HEK293 (cell line): ENCODE measurements around the gene TMEM212.

Experiments
- CTCF ChIA-PET: fragments of 350-600 bp; formaldehyde crosslinking; extraction: SDS; loops from one replicate; lab custom pipeline; 2021; ENCODE audit warnings: antibody characterized with exemption; lab: Yijun Ruan, JAX
- POLR2A ChIA-PET: fragments of 300-600 bp; formaldehyde crosslinking; extraction: SDS; loops from one replicate; lab custom pipeline; 2020; ENCODE audit warnings: antibody characterized with exemption, inconsistent platforms; lab: Yijun Ruan, JAX
- H3K27ac ChIP-seq: fragments of 200-500 bp; sonication (Bioruptor generic); 2 replicates; pipeline ENCODE4 v1.5.1; 2014; ENCODE audit warnings: low read depth, low read length, control low read depth, inconsistent platforms; ENCODE audit errors: extremely low read depth
- H3K36me3 ChIP-seq, 2 experiments: fragments of 200-500 bp in 1 of 2; sonication (Bioruptor generic) in 1 of 2; 1 replicate in 1 of 2; 2 replicates in 1 of 2; pipeline ENCODE4 v1.5.1; 2014 to 2017; ENCODE audit warnings: inconsistent platforms in 2 of 2, low read length in 2 of 2; ENCODE audit not compliant: control insufficient read depth in 2 of 2, insufficient read depth in 1 of 2
- H3K4me1 ChIP-seq: fragments of 200-500 bp; sonication (Bioruptor generic); 2 replicates; pipeline ENCODE4 v1.5.1; 2014; ENCODE audit warnings: mild to moderate bottlenecking, low read length, inconsistent platforms; ENCODE audit not compliant: control insufficient read depth, insufficient read depth
- H3K4me3 ChIP-seq: 2 replicates; pipeline ENCODE4 v1.5.1; 2011; ENCODE audit warnings: low read depth, mild to moderate bottlenecking, control low read depth, low read length, moderate library complexity
- H3K9me3 ChIP-seq: fragments of 200-500 bp; sonication (Bioruptor generic); 2 replicates; pipeline ENCODE4 v1.5.1; 2014; ENCODE audit warnings: low read depth, low read length, inconsistent platforms; ENCODE audit not compliant: control insufficient read depth, insufficient read depth
- SALL2 ChIP-seq: fragments of 450-650 bp; formaldehyde crosslinking; IDR thresholded peaks from 2 replicates; pipeline ENCODE4 v1.5.0; 2017; ENCODE audit warnings: missing biosample characterization, mild to moderate bottlenecking, missing genetic modification characterization, borderline replicate concordance
- TRIM28 ChIP-seq: IDR thresholded peaks from 2 replicates; pipeline ENCODE4 v1.6.1; 2011; ENCODE audit warnings: low read length, control low read depth, borderline replicate concordance
- ZEB2 ChIP-seq: fragments of 450-650 bp; formaldehyde crosslinking; IDR thresholded peaks from 2 replicates; pipeline ENCODE4 v1.5.1; 2016; ENCODE audit warnings: missing biosample characterization, missing genetic modification characterization
- ZNF138 ChIP-seq: fragments of 450-650 bp; formaldehyde crosslinking; IDR thresholded peaks from 2 replicates; pipeline ENCODE4 v1.5.1; 2016; ENCODE audit warnings: missing biosample characterization, missing genetic modification characterization, borderline replicate concordance
- ZNF169 ChIP-seq: fragments of 450-650 bp; formaldehyde crosslinking; IDR thresholded peaks from 2 replicates; pipeline ENCODE4 v1.5.1; 2016; ENCODE audit warnings: missing biosample characterization, missing genetic modification characterization
- ZNF266 ChIP-seq: fragments of 450-650 bp; formaldehyde crosslinking; IDR thresholded peaks from 2 replicates; pipeline ENCODE4 v1.5.1; 2016; ENCODE audit warnings: missing biosample characterization, missing genetic modification characterization, low read depth
- ZNF549 ChIP-seq: fragments of 450-650 bp; IDR thresholded peaks from 2 replicates; pipeline ENCODE4 v1.5.1; 2018; ENCODE audit warnings: missing biosample characterization, missing genetic modification characterization, mild to moderate bottlenecking, inconsistent platforms, moderate library complexity
- ZNF621 ChIP-seq: fragments of 450-650 bp; formaldehyde crosslinking; IDR thresholded peaks from 2 replicates; pipeline ENCODE4 v1.5.1; 2017; ENCODE audit warnings: missing biosample characterization, missing genetic modification characterization
- ZNF654 ChIP-seq: fragments of 450-650 bp; formaldehyde crosslinking; IDR thresholded peaks from 2 replicates; pipeline ENCODE4 v1.5.1; 2016; ENCODE audit warnings: low read depth, missing biosample characterization, missing genetic modification characterization
- TF ChIP-seq, protein P1 (sequence below): fragments of 450-650 bp; formaldehyde crosslinking; IDR thresholded peaks from 2 replicates; pipeline ENCODE4 v1.5.1; 2016; ENCODE audit warnings: missing biosample characterization, missing genetic modification characterization
- TF ChIP-seq, protein P2 (sequence below): fragments of 450-650 bp; IDR thresholded peaks from 2 replicates; pipeline ENCODE4 v1.5.1; 2018; ENCODE audit warnings: missing biosample characterization, mild to moderate bottlenecking, missing genetic modification characterization
- TF ChIP-seq, protein P3 (sequence below): fragments of 450-650 bp; formaldehyde crosslinking; IDR thresholded peaks from 2 replicates; pipeline ENCODE4 v1.5.1; 2017; ENCODE audit warnings: missing biosample characterization, missing genetic modification characterization

Gene TMEM212

DNA sequence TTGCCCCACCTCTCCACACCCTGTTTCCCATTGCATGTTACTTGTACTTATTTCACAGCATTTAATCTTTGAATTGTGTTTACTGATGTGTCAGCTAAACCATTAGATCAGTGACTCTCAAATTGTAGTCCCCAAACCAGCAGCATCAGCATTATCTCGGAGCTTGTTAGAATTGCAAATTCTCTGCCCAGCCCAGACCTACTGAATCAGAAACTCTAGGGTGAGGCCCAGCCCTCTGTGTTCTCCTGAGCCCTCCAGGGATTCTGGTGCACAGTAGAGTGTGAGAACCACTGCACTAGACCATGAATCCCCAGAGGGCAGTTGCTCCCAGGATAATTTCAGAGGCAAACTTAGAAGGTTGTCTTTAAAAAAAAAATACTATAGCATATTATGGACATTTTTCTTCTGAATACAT is 45.9 kb upstream of the TMEM212 start:
- ChIA-PET CTCF (interaction anchor here (0.6 kb wide), 1 partner anchor 1749 kb away, joined by 3 read pairs; no protein-coding TSS in a partner anchor), POLR2A (no interaction called here)
- Histone ChIP-seq H3K4me3 (no peak overlapping the region), H3K9me3 (no peaks in the 10 kb centered on the region), H3K4me1 (peaks cover 10% of the 10 kb centered on the region), H3K36me3 (no peaks in the 10 kb centered on the region), H3K27ac (no peak overlapping the region)
- TF ChIP-seq, protein P1, sequence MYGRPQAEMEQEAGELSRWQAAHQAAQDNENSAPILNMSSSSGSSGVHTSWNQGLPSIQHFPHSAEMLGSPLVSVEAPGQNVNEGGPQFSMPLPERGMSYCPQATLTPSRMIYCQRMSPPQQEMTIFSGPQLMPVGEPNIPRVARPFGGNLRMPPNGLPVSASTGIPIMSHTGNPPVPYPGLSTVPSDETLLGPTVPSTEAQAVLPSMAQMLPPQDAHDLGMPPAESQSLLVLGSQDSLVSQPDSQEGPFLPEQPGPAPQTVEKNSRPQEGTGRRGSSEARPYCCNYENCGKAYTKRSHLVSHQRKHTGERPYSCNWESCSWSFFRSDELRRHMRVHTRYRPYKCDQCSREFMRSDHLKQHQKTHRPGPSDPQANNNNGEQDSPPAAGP, result peak; percentile 86
- TF ChIP-seq ZEB2 (tag by site-specific recombination) (0 out of 2 replicates have a peak, but pooled peaks have one; percentile 11), SALL2 (no peak), TRIM28 (peak; percentile 25; the same call in 1 of the 2 replicates), ZNF654 (tag by site-specific recombination) (no peak), ZNF138 (no peak)
- TF ChIP-seq, protein P2, sequence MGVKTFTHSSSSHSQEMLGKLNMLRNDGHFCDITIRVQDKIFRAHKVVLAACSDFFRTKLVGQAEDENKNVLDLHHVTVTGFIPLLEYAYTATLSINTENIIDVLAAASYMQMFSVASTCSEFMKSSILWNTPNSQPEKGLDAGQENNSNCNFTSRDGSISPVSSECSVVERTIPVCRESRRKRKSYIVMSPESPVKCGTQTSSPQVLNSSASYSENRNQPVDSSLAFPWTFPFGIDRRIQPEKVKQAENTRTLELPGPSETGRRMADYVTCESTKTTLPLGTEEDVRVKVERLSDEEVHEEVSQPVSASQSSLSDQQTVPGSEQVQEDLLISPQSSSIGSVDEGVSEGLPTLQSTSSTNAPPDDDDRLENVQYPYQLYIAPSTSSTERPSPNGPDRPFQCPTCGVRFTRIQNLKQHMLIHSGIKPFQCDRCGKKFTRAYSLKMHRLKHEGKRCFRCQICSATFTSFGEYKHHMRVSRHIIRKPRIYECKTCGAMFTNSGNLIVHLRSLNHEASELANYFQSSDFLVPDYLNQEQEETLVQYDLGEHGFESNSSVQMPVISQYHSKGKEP (tag by site-specific recombination), result no peak

DNA sequence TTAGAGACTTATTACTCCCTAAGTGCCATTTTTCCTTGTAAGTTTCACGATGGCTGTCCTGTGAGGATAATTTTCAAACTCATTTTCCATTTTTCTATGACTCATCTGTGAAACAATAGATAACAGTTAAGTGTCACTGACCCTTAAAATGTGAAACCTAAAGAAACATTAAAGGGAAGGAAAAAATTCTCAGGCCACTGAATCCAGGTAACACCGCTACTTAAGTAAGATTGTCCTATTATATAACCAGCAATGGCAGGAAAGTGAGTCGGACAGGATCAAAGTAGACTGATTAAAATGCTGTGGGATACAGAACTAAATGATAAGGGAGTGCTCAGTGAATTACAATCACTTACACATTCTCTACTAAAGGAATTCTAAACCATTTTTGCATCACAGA is 45.3 kb upstream of the TMEM212 start:
- peaks cover 6% of the 10 kb centered on the region for H3K4me1 ChIP-seq
- no peaks in the 10 kb centered on the region for H3K36me3 ChIP-seq
- POLR2A ChIA-PET, result no interaction called here
- no peaks in the 10 kb centered on the region for H3K9me3 ChIP-seq
- no peak overlapping the region for H3K27ac ChIP-seq
- TF ChIP-seq, protein P3, sequence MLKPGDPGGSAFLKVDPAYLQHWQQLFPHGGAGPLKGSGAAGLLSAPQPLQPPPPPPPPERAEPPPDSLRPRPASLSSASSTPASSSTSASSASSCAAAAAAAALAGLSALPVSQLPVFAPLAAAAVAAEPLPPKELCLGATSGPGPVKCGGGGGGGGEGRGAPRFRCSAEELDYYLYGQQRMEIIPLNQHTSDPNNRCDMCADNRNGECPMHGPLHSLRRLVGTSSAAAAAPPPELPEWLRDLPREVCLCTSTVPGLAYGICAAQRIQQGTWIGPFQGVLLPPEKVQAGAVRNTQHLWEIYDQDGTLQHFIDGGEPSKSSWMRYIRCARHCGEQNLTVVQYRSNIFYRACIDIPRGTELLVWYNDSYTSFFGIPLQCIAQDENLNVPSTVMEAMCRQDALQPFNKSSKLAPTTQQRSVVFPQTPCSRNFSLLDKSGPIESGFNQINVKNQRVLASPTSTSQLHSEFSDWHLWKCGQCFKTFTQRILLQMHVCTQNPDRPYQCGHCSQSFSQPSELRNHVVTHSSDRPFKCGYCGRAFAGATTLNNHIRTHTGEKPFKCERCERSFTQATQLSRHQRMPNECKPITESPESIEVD, result 0 out of 2 replicates have a peak, but pooled peaks have one; percentile 37
- 0 out of 2 replicates have a peak, but pooled peaks have one; percentile 9 for TF ChIP-seq ZEB2 (tag by site-specific recombination)
- TF ChIP-seq, protein P1, result no peak
- TF ChIP-seq, all 188 proteins: peak for 2
- CTCF ChIA-PET, result interaction anchor here (0.6 kb wide), 1 partner anchor 1748 kb away, joined by 3 read pairs; no protein-coding TSS in a partner anchor
- no peak overlapping the region for H3K4me3 ChIP-seq

DNA sequence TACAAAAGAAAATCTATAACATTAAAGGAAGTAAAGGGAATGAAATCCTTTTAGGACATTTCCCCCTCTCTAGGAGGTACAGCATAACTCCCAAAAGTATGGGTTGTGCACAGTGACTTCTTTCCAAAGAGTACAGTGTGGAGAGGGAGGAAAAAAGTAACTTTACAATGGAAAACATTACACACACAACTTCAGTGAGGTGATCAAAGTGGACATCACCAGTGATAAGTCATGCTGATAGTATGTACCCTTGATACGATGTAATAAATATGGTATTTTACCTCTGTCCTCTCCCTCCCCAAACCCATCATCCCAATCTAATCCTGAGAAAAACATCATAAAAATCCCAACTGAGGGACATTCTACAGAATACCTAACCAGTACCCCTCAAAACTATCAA is 43.6 kb upstream of the TMEM212 start:
- TF ChIP-seq ZNF169 (tag by site-specific recombination) (no peak), ZNF266 (tag by site-specific recombination) (no peak), ZNF549 (no peak), ZNF621 (tag by site-specific recombination) (no peak)
- TF ChIP-seq, protein P3, result no peak
- CTCF ChIA-PET, result no interaction called here
- POLR2A ChIA-PET, result no interaction called here
- peaks cover 6% of the 10 kb centered on the region for H3K4me1 ChIP-seq
- no peaks in the 10 kb centered on the region for H3K36me3 ChIP-seq
- no peak overlapping the region for H3K27ac ChIP-seq
- no peaks in the 10 kb centered on the region for H3K9me3 ChIP-seq
- no peak overlapping the region for H3K4me3 ChIP-seq
